Measurements from ENCODE around the gene TSPAN17.
"Not testable (repeated sequence)": the region's sequence is repeated elsewhere in the genome, so short reads cannot be mapped to it uniquely, and the experiment has no call there.

The TSPAN17 gene

DNA sequence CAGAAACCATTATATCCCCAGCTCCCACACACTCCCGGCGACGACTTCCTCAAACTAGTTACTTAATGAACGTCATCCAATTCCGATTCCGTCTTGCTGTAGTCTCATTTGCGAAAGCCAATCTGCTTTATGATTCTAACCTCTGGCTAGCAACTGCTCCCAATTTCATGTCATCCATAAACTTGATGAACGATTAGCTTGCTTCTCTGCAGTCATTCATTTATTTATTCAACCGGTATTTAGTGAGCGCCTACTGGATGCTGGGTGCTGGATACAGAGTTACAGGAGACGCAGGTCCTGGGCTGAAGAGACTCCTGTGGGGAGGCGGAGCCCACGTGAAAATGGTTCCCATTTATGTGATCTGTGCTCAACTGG is 46.2 kb downstream of the TSPAN17 start:
- no peak for DNase-seq
- Mint-ChIP-seq H3K27me3 (peaks cover 84 to 93% of the 10 kb centered on the region in 2 donors), H3K4me3 (no peak overlapping the region), H3K4me1 (ENCODE audit: low read depth in 2 of 2) (no peaks in the 10 kb centered on the region), H3K27ac (no peak overlapping the region), H3K9me3 (no peaks in the 10 kb centered on the region), H3K36me3 (ENCODE audit: insufficient read depth) (no peaks in the 10 kb centered on the region)
- no peak for ATAC-seq (replicated peaks)

- H3K36me3 Mint-ChIP-seq (ENCODE audit: insufficient read depth) = no peaks in the 10 kb centered on the region
- no peak for ATAC-seq (replicated peaks)
- H3K27ac Mint-ChIP-seq = no peak overlapping the region
- H3K27me3 Mint-ChIP-seq = peaks cover 88 to 100% of the 10 kb centered on the region in 2 donors
- DNase-seq = no peak
- H3K4me1 Mint-ChIP-seq (ENCODE audit: low read depth in 2 of 2) = no peaks in the 10 kb centered on the region
- no peak overlapping the region for H3K4me3 Mint-ChIP-seq
- H3K9me3 Mint-ChIP-seq = no peaks in the 10 kb centered on the region
Observed at GRCh38 chr5:176694146-176694545, 46.9 kb downstream of the TSPAN17 start.

DNA sequence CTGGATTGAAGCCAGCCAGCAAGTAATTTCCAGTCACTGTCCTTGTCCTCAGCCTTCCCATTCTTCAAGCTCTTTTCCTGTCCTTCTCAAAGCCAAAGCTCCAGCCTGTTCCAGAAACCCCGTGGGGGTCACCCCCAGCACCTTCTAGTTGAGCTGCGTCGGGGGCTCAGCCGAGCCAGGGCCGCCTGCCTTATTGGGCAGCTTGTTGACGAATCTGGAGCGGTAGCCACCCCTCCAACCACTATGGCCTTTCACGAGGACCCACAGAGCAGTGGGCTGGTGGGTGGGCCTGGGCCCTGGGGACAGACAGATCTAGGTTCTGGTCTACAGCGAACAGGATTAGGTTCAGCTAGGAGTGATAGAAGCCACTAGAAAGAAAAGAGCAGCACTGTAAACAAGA is 47.3 kb downstream of the TSPAN17 start:
- no peak overlapping the region for H3K27ac Mint-ChIP-seq
- H3K27me3 Mint-ChIP-seq = peaks cover 83 to 96% of the 10 kb centered on the region in 2 donors
- H3K9me3 Mint-ChIP-seq = no peaks in the 10 kb centered on the region
- H3K4me3 Mint-ChIP-seq = no peak overlapping the region
- no peak for ATAC-seq (replicated peaks)
- no peaks in the 10 kb centered on the region for H3K36me3 Mint-ChIP-seq (ENCODE audit: insufficient read depth)
- DNase-seq = no peak
- H3K4me1 Mint-ChIP-seq (ENCODE audit: low read depth in 2 of 2) = no peaks in the 10 kb centered on the region

- ATAC-seq (replicated peaks) = no peak
- no peaks in the 10 kb centered on the region for H3K36me3 Mint-ChIP-seq (ENCODE audit: insufficient read depth)
- no peak overlapping the region for H3K4me3 Mint-ChIP-seq
- no peak for DNase-seq
- H3K27me3 Mint-ChIP-seq = peaks cover 82 to 96% of the 10 kb centered on the region in 2 donors
- H3K27ac Mint-ChIP-seq = no peak overlapping the region
- H3K4me1 Mint-ChIP-seq (ENCODE audit: low read depth in 2 of 2) = no peaks in the 10 kb centered on the region
- H3K9me3 Mint-ChIP-seq = no peaks in the 10 kb centered on the region
Observed at GRCh38 chr5:176695073-176695472, 47.8 kb downstream of the TSPAN17 start.

- H3K36me3 Mint-ChIP-seq (ENCODE audit: insufficient read depth) = no peaks in the 10 kb centered on the region
- H3K9me3 Mint-ChIP-seq = no peaks in the 10 kb centered on the region
- ATAC-seq (replicated peaks) (no peak), DNase-seq (no peak)
- no peaks in the 10 kb centered on the region for H3K4me1 Mint-ChIP-seq (ENCODE audit: low read depth in 2 of 2)
- peaks cover 87 to 96% of the 10 kb centered on the region in 2 donors for H3K27me3 Mint-ChIP-seq
- no peak overlapping the region for H3K27ac Mint-ChIP-seq
- no peak overlapping the region for H3K4me3 Mint-ChIP-seq
Observed at GRCh38 chr5:176697267-176697933, 50.1 kb downstream of the TSPAN17 start.

GRCh38 chr5:176697934-176698538 is 50.8 kb downstream of the TSPAN17 start:
- no peak overlapping the region for H3K4me3 Mint-ChIP-seq
- DNase-seq (no peak), ATAC-seq (replicated peaks) (no peak)
- peaks cover 84 to 96% of the 10 kb centered on the region in 2 donors for H3K27me3 Mint-ChIP-seq
- no peaks in the 10 kb centered on the region for H3K36me3 Mint-ChIP-seq (ENCODE audit: insufficient read depth)
- H3K9me3 Mint-ChIP-seq = no peaks in the 10 kb centered on the region
- no peak overlapping the region for H3K27ac Mint-ChIP-seq
- no peaks in the 10 kb centered on the region for H3K4me1 Mint-ChIP-seq (ENCODE audit: low read depth in 2 of 2)

DNA sequence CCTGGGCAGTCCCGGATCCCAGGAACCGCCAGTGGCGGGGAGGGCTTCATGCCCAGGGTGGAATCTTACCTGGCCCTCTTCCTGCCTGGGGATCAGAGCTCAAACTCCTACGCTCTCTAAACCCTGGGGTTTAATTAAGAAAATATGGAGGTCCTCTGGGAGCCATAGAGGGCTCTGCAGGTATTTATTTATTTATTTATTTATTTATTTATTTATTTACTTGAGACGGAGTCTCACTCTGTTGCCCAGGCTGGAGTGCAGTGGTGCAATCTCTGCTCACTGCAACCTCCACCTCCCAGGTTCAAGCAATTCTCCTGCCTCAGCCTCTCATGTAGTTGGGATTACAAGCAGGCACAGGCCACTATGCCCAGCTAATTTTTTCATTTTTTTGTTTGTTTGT is 52.2 kb downstream of the TSPAN17 start:
- not testable (repeated sequence) for H3K36me3 Mint-ChIP-seq (ENCODE audit: insufficient read depth); ATAC-seq (replicated peaks); H3K9me3 Mint-ChIP-seq; H3K4me1 Mint-ChIP-seq (ENCODE audit: low read depth in 2 of 2); H3K27ac Mint-ChIP-seq; DNase-seq; H3K4me3 Mint-ChIP-seq
- H3K27me3 Mint-ChIP-seq = peaks cover 77 to 96% of the 10 kb centered on the region in 2 donors

GRCh38 chr5:176700239-176700847 is 53.1 kb downstream of the TSPAN17 start:
- ATAC-seq (replicated peaks) = no peak
- Mint-ChIP-seq H3K4me1 (ENCODE audit: low read depth in 2 of 2) (no peaks in the 10 kb centered on the region), H3K4me3 (no peak overlapping the region), H3K27ac (no peak overlapping the region), H3K36me3 (ENCODE audit: insufficient read depth) (peaks cover 4% of the 10 kb centered on the region), H3K27me3 (peaks cover 71 to 96% of the 10 kb centered on the region in 2 donors), H3K9me3 (no peaks in the 10 kb centered on the region)
- DNase-seq = no peak

- Mint-ChIP-seq H3K4me1 (ENCODE audit: low read depth in 2 of 2) (no peaks in the 10 kb centered on the region), H3K9me3 (no peaks in the 10 kb centered on the region), H3K27me3 (peaks cover 45 to 85% of the 10 kb centered on the region in 2 donors), H3K27ac (no peak overlapping the region), H3K4me3 (no peak overlapping the region), H3K36me3 (ENCODE audit: insufficient read depth) (peaks cover 4% of the 10 kb centered on the region)
- ATAC-seq (replicated peaks) (no peak), DNase-seq (no peak)
Observed at GRCh38 chr5:176702671-176703641, 55.7 kb downstream of the TSPAN17 start.

- H3K27me3 Mint-ChIP-seq = peaks cover 39 to 82% of the 10 kb centered on the region in 2 donors
- peaks cover 4% of the 10 kb centered on the region for H3K36me3 Mint-ChIP-seq (ENCODE audit: insufficient read depth)
- no peak overlapping the region for H3K27ac Mint-ChIP-seq
Observed at GRCh38 chr5:176703857-176704256, 56.6 kb downstream of the TSPAN17 start.

GRCh38 chr5:176704355-176704754 is 57.1 kb downstream of the TSPAN17 start:
- Mint-ChIP-seq H3K36me3 (ENCODE audit: insufficient read depth) (peaks cover 4% of the 10 kb centered on the region), H3K4me1 (ENCODE audit: low read depth in 2 of 2) (peaks cover 0 to 2% of the 10 kb centered on the region in 2 donors), H3K27me3 (peaks cover 44 to 84% of the 10 kb centered on the region in 2 donors), H3K4me3 (no peak overlapping the region), H3K9me3 (no peaks in the 10 kb centered on the region), H3K27ac (no peak overlapping the region)
- ATAC-seq (replicated peaks) (no peak), DNase-seq (no peak)

More at GRCh38 chr5:176703857-176704256, 56.6 kb downstream of the TSPAN17 start:
- H3K9me3 Mint-ChIP-seq = no peaks in the 10 kb centered on the region
- H3K4me1 Mint-ChIP-seq (ENCODE audit: low read depth in 2 of 2) = peaks cover 0 to under 1% of the 10 kb centered on the region in 2 donors
- ATAC-seq (replicated peaks) (no peak), DNase-seq (no peak)
- H3K4me3 Mint-ChIP-seq = no peak overlapping the region

GRCh38 chr5:176704817-176705216 is 57.5 kb downstream of the TSPAN17 start:
- H3K9me3 Mint-ChIP-seq = no peaks in the 10 kb centered on the region
- H3K4me3 Mint-ChIP-seq = no peak overlapping the region
- H3K4me1 Mint-ChIP-seq (ENCODE audit: low read depth in 2 of 2) = peaks cover 0 to 2% of the 10 kb centered on the region in 2 donors
- H3K36me3 Mint-ChIP-seq (ENCODE audit: insufficient read depth) = peaks cover 4% of the 10 kb centered on the region
- no peak for DNase-seq
- peaks cover 47 to 85% of the 10 kb centered on the region in 2 donors for H3K27me3 Mint-ChIP-seq
- no peak overlapping the region for H3K27ac Mint-ChIP-seq
- no peak for ATAC-seq (replicated peaks)

Measured in effector memory CD8-positive, alpha-beta T cell (primary cell).